ENCODE data around the gene SLC22A25.

SLC22A25 gene

GRCh38 chr11:63246045-63246444 is 2.6 kb upstream of the SLC22A25 start:
- Histone ChIP-seq H3K36me3 (no peaks in the 10 kb centered on the region), H3K27me3 (no peaks in the 10 kb centered on the region), H3K4me3 (ENCODE audit: low read depth, low read length) (no peak overlapping the region), H3K9me3 (no peaks in the 10 kb centered on the region), H3K4me1 (no peaks in the 10 kb centered on the region)
- no peak for DNase-seq
- no peak for TF ChIP-seq CTCF (IDR thresholded peaks at IDR 0.05; ENCODE audit: low read depth, low read length)

- Histone ChIP-seq H3K9me3 (no peaks in the 10 kb centered on the region), H3K4me3 (ENCODE audit: low read depth, low read length) (no peak overlapping the region), H3K36me3 (no peaks in the 10 kb centered on the region), H3K27me3 (no peaks in the 10 kb centered on the region), H3K4me1 (no peaks in the 10 kb centered on the region)
- no peak for DNase-seq
- no peak for TF ChIP-seq CTCF (IDR thresholded peaks at IDR 0.05; ENCODE audit: low read depth, low read length)
Observed at GRCh38 chr11:63244862-63245261, 1.5 kb upstream of the SLC22A25 start.

- H3K9me3 ChIP-seq: no peaks in the 10 kb centered on the region
- no peaks in the 10 kb centered on the region for H3K4me1 ChIP-seq
- no peak for DNase-seq
- TF ChIP-seq CTCF (IDR thresholded peaks at IDR 0.05; ENCODE audit: low read depth, low read length): no peak
- no peaks in the 10 kb centered on the region for H3K36me3 ChIP-seq
- no peaks in the 10 kb centered on the region for H3K27me3 ChIP-seq
- no peak overlapping the region for H3K4me3 ChIP-seq (ENCODE audit: low read depth, low read length)
Observed at GRCh38 chr11:63242089-63242781, 1.2 kb downstream of the SLC22A25 start.

- Histone ChIP-seq H3K4me1 (no peaks in the 10 kb centered on the region), H3K4me3 (ENCODE audit: low read depth, low read length) (no peak overlapping the region), H3K27me3 (no peaks in the 10 kb centered on the region), H3K9me3 (no peaks in the 10 kb centered on the region), H3K36me3 (no peaks in the 10 kb centered on the region)
- TF ChIP-seq CTCF (IDR thresholded peaks at IDR 0.05; ENCODE audit: low read depth, low read length): no peak
- no peak for DNase-seq
Observed at GRCh38 chr11:63240791-63241379, 2.5 kb downstream of the SLC22A25 start.

GRCh38 chr11:63240098-63240497 is 3.3 kb downstream of the SLC22A25 start:
- Histone ChIP-seq H3K9me3 (no peaks in the 10 kb centered on the region), H3K4me3 (ENCODE audit: low read depth, low read length) (no peak overlapping the region), H3K36me3 (no peaks in the 10 kb centered on the region), H3K27me3 (no peaks in the 10 kb centered on the region), H3K4me1 (no peaks in the 10 kb centered on the region)
- TF ChIP-seq CTCF (IDR thresholded peaks at IDR 0.05; ENCODE audit: low read depth, low read length): no peak
- DNase-seq: no peak

GRCh38 chr11:63239254-63239653 is 4.1 kb downstream of the SLC22A25 start:
- H3K4me1 ChIP-seq: no peaks in the 10 kb centered on the region
- no peaks in the 10 kb centered on the region for H3K36me3 ChIP-seq
- TF ChIP-seq CTCF (IDR thresholded peaks at IDR 0.05; ENCODE audit: low read depth, low read length): no peak
- DNase-seq: no peak
- H3K9me3 ChIP-seq: no peaks in the 10 kb centered on the region
- no peaks in the 10 kb centered on the region for H3K27me3 ChIP-seq
- no peak overlapping the region for H3K4me3 ChIP-seq (ENCODE audit: low read depth, low read length)
